SK-N-SH treated with all-trans-retinoic acid at 6 μM for 48 hours (cell line): ENCODE data around the gene TRAPPC2L.

ENCODE experiments used
- ATAC-seq: fragments of 200-7000 bp; cut with Tn5 transposase; 3 replicates; pipeline ENCODE4 v1.9.1; 2020; ENCODE audit warnings: mild to moderate bottlenecking, moderate library complexity
- ARNTL ChIP-seq: fragments of 450-650 bp; formaldehyde crosslinking; IDR thresholded peaks from 2 replicates; pipeline ENCODE4 v1.5.0; 2020; ENCODE audit warnings: low read depth, mild to moderate bottlenecking, moderate library complexity, borderline replicate concordance
- BACH2 ChIP-seq: fragments of 250-450 bp; sonication (Bioruptor Pico); IDR thresholded peaks from 2 replicates; pipeline ENCODE4 v1.9.0; 2021; ENCODE audit warnings: mild to moderate bottlenecking, borderline replicate concordance
- CREB5 ChIP-seq: fragments of 250-450 bp; sonication (Bioruptor Pico); IDR thresholded peaks from 2 replicates; pipeline ENCODE4 v1.5.1; 2020; ENCODE audit warnings: low read depth, mild to moderate bottlenecking, moderate library complexity
- CSDC2 ChIP-seq: fragments of 250-450 bp; sonication (Bioruptor Pico); IDR thresholded peaks from 2 replicates; pipeline ENCODE4 v1.5.0; 2020; ENCODE audit warnings: mild to moderate bottlenecking, moderate library complexity
- ESRRG ChIP-seq: fragments of 250-450 bp; sonication (Bioruptor Pico); IDR thresholded peaks from 2 replicates; pipeline ENCODE4 v1.6.1; 2021; ENCODE audit warnings: mild to moderate bottlenecking
- GLIS3 ChIP-seq: fragments of 250-450 bp; sonication (Bioruptor Pico); IDR thresholded peaks from 2 replicates; pipeline ENCODE4 v1.5.0; 2020; ENCODE audit warnings: mild to moderate bottlenecking, moderate library complexity
- ISL1 ChIP-seq: fragments of 250-450 bp; sonication (Bioruptor Pico); IDR thresholded peaks from 2 replicates; pipeline ENCODE4 v2.1.2; 2022; ENCODE audit warnings: mild to moderate bottlenecking, moderate library complexity
- OSR1 ChIP-seq: fragments of 250-450 bp; sonication (Bioruptor Pico); IDR thresholded peaks from 2 replicates; pipeline ENCODE4 v1.8.0; 2022; ENCODE audit warnings: moderate library complexity, mild to moderate bottlenecking, inconsistent platforms
- POU6F1 ChIP-seq: fragments of 250-450 bp; sonication (Bioruptor Pico); IDR thresholded peaks from 2 replicates; pipeline ENCODE4 v1.8.0; 2021; ENCODE audit warnings: low read depth, mild to moderate bottlenecking, moderate library complexity, borderline replicate concordance
- PPARA ChIP-seq: fragments of 250-450 bp; sonication (Bioruptor Pico); IDR thresholded peaks from 2 replicates; pipeline ENCODE4 v1.5.0; 2020; ENCODE audit warnings: mild to moderate bottlenecking, borderline replicate concordance
- RARB ChIP-seq: fragments of 250-450 bp; sonication (Bioruptor Pico); IDR thresholded peaks from 2 replicates; pipeline ENCODE4 v1.8.0; 2021; ENCODE audit warnings: mild to moderate bottlenecking, moderate library complexity
- SNAI2 ChIP-seq: fragments of 250-450 bp; sonication (Bioruptor Pico); IDR thresholded peaks from 2 replicates; pipeline ENCODE4 v1.5.0; 2020; ENCODE audit warnings: mild to moderate bottlenecking, moderate library complexity
- TCF4 ChIP-seq: fragments of 250-450 bp; sonication (Bioruptor Pico); IDR thresholded peaks from 2 replicates; pipeline ENCODE4 v1.8.0; 2021; ENCODE audit warnings: mild to moderate bottlenecking, moderate library complexity, borderline replicate concordance
- TOX ChIP-seq: fragments of 250-450 bp; sonication (Bioruptor Pico); IDR thresholded peaks from 2 replicates; pipeline ENCODE4 v1.8.0; 2021; ENCODE audit warnings: mild to moderate bottlenecking, moderate library complexity, borderline replicate concordance
- TSHZ2 ChIP-seq: fragments of 250-450 bp; sonication (Bioruptor Pico); IDR thresholded peaks from 2 replicates; pipeline ENCODE4 v1.5.0; 2020; ENCODE audit warnings: mild to moderate bottlenecking, moderate library complexity
- ZC3H10 ChIP-seq: fragments of 250-450 bp; sonication (Bioruptor Pico); IDR thresholded peaks from 2 replicates; pipeline ENCODE4 v1.5.1; 2021; ENCODE audit warnings: mild to moderate bottlenecking, moderate library complexity
- ZFP3 ChIP-seq: fragments of 250-450 bp; sonication (Bioruptor Pico); IDR thresholded peaks from 2 replicates; pipeline ENCODE4 v1.5.0; 2020; ENCODE audit warnings: mild to moderate bottlenecking, moderate library complexity
- ZFP30 ChIP-seq: fragments of 450-650 bp; formaldehyde crosslinking; IDR thresholded peaks from 2 replicates; pipeline ENCODE4 v1.5.0; 2022; ENCODE audit warnings: mild to moderate bottlenecking, moderate library complexity
- ZNF70 ChIP-seq: fragments of 450-650 bp; formaldehyde crosslinking; IDR thresholded peaks from 2 replicates; pipeline ENCODE4 v1.5.0; 2020; ENCODE audit warnings: mild to moderate bottlenecking, moderate library complexity
- ZNF8 ChIP-seq: fragments of 450-650 bp; formaldehyde crosslinking; IDR thresholded peaks from 2 replicates; pipeline ENCODE4 v1.5.0; 2020; ENCODE audit warnings: mild to moderate bottlenecking, moderate library complexity
- TF ChIP-seq, protein P1 (sequence below): fragments of 250-450 bp; sonication (Bioruptor Pico); IDR thresholded peaks from 2 replicates; pipeline ENCODE4 v1.5.1; 2021; ENCODE audit warnings: mild to moderate bottlenecking, moderate library complexity
- TF ChIP-seq, protein P2 (sequence below): fragments of 250-450 bp; sonication (Bioruptor Pico); IDR thresholded peaks from 2 replicates; pipeline ENCODE4 v1.8.0; 2020; ENCODE audit warnings: mild to moderate bottlenecking, moderate library complexity, borderline replicate concordance

TRAPPC2L gene

DNA sequence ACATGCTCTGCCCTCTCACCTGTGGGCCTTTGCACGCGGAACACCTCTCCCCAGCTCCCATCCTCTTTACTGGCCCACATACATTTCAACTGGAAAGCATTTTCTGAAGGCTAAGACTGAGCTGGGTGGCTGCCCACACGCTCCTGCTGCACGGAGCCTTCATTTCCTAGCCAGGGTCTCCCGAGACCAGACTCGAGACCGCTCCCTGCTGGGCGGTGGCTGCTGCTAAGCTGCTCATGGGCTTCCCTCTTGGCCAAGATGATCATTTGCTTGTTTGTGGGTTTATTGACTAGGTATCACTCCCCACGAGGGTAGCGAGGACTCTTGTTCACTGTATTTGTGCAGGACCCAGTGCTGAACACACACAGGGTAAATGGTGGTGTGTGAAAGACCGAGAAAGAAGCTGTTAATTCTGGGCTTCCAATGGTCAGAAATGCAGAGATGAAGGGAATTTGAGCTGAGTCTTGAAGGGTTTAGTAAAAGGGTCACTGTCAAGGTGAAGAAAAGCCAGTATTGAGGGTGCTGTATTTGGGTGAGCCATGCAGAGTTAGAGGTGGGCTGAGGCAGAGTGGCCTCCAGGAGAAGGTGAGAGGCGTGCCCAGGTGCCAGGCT is 907 bp downstream of the TRAPPC2L start (continued):
- TF ChIP-seq CSDC2 (CRISPR knock-in tag), result no peak
- TF ChIP-seq POU6F1 (CRISPR knock-in tag), result no peak
- TF ChIP-seq ZNF8 (CRISPR knock-in tag), result no peak
- TF ChIP-seq TOX (CRISPR knock-in tag), result no peak
- no peak for TF ChIP-seq GLIS3
- TF ChIP-seq, protein P1, sequence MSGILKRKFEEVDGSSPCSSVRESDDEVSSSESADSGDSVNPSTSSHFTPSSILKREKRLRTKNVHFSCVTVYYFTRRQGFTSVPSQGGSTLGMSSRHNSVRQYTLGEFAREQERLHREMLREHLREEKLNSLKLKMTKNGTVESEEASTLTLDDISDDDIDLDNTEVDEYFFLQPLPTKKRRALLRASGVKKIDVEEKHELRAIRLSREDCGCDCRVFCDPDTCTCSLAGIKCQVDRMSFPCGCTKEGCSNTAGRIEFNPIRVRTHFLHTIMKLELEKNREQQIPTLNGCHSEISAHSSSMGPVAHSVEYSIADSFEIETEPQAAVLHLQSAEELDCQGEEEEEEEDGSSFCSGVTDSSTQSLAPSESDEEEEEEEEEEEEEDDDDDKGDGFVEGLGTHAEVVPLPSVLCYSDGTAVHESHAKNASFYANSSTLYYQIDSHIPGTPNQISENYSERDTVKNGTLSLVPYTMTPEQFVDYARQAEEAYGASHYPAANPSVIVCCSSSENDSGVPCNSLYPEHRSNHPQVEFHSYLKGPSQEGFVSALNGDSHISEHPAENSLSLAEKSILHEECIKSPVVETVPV (CRISPR knock-in tag), result no peak
- TF ChIP-seq ZC3H10, result no peak
- no peak for TF ChIP-seq SNAI2 (CRISPR knock-in tag)
- TF ChIP-seq ESRRG (CRISPR knock-in tag), result no peak
- TF ChIP-seq ISL1, result no peak
- TF ChIP-seq, all 23 proteins: peak for 0

- no peak for ATAC-seq
- TF ChIP-seq PPARA (CRISPR knock-in tag) (no peak), RARB (CRISPR knock-in tag) (no peak), ZFP3 (CRISPR knock-in tag) (no peak), SNAI2 (CRISPR knock-in tag) (no peak), POU6F1 (CRISPR knock-in tag) (no peak), CREB5 (CRISPR knock-in tag) (no peak), OSR1 (no peak), ZFP30 (no peak), ZNF70 (CRISPR knock-in tag) (no peak), TCF4 (CRISPR knock-in tag) (no peak), ISL1 (no peak), TSHZ2 (no peak), BACH2 (CRISPR knock-in tag) (no peak), TOX (CRISPR knock-in tag) (no peak), ZC3H10 (no peak), ARNTL (CRISPR knock-in tag) (no peak), GLIS3 (no peak)
- TF ChIP-seq, protein P2, sequence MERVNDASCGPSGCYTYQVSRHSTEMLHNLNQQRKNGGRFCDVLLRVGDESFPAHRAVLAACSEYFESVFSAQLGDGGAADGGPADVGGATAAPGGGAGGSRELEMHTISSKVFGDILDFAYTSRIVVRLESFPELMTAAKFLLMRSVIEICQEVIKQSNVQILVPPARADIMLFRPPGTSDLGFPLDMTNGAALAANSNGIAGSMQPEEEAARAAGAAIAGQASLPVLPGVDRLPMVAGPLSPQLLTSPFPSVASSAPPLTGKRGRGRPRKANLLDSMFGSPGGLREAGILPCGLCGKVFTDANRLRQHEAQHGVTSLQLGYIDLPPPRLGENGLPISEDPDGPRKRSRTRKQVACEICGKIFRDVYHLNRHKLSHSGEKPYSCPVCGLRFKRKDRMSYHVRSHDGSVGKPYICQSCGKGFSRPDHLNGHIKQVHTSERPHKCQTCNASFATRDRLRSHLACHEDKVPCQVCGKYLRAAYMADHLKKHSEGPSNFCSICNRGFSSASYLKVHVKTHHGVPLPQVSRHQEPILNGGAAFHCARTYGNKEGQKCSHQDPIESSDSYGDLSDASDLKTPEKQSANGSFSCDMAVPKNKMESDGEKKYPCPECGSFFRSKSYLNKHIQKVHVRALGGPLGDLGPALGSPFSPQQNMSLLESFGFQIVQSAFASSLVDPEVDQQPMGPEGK (CRISPR knock-in tag), result no peak
- TF ChIP-seq, protein P1 (CRISPR knock-in tag), result no peak
These were observed 2.6 kb downstream of the TRAPPC2L start for GRCh38 chr16:88859381-88860091.
